ENCODE measurements around the gene FIBP.

FIBP gene

DNA sequence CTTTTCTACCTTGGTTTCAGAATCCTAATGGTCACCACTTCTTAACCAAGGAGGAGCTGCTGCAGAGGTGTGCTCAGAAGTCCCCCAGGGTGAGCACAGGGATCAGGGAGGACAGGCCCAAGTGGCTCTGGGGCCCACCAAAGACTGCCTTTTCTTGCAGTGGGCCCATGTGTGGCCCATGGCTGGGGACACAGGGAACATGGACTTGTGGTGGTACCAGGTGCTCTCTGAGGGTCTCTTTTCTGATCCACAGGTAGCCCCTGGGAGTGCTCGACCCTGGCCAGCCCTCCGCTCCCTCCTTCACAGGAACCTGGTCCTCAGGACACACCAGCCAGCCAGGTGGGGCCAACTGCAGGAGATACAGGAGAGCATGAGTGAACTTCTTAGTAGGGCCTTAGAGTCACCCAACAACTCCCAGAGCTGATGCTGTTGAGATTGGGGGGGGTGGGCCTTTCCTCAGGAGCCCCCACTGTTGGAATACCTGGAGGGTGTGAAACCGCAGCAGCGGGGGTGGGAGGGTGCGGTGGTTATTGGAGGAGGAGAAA, 26.0 kb downstream of the FIBP start:
- DNase-seq (ENCODE audit: low read depth), result no peak
- no peak overlapping the region for H3K4me3 ChIP-seq (ENCODE audit: low read depth, low read length)
- TF ChIP-seq, protein P1, sequence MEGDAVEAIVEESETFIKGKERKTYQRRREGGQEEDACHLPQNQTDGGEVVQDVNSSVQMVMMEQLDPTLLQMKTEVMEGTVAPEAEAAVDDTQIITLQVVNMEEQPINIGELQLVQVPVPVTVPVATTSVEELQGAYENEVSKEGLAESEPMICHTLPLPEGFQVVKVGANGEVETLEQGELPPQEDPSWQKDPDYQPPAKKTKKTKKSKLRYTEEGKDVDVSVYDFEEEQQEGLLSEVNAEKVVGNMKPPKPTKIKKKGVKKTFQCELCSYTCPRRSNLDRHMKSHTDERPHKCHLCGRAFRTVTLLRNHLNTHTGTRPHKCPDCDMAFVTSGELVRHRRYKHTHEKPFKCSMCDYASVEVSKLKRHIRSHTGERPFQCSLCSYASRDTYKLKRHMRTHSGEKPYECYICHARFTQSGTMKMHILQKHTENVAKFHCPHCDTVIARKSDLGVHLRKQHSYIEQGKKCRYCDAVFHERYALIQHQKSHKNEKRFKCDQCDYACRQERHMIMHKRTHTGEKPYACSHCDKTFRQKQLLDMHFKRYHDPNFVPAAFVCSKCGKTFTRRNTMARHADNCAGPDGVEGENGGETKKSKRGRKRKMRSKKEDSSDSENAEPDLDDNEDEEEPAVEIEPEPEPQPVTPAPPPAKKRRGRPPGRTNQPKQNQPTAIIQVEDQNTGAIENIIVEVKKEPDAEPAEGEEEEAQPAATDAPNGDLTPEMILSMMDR (IDR thresholded peaks at IDR 0.05; ENCODE audit: low read depth, low read length, missing control alignments), result no peak

DNA sequence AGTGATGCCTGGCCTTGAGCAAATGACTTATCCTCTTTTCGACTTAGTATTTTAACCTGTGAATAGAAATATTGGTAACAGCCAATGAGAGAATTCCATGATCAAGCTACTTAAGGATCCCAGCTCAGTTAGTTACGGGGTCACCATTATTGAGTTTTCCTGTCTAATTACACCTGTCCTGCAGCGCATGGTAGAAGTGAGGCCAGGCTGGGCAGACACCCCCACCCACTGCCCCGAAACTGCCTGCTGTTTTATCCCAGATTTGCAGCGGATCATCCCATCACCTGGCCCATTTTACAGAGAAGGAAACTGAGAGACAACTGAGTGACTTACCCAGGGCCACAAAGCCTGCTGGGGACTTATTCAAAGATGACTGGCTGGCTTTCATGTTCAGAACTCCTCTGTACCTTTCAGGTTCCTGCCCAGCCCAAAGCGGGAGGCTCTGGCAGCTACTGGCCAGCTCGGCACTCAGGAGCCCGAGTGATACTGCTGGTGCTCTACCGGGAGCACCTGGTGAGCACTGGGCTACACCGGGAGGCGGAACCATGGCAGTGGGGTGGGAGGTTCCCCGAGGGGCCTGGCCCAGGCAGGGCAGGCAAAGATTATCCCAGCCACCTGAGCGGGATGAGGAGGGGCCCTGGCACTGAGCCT, 26.6 kb downstream of the FIBP start:
- H3K4me3 ChIP-seq (ENCODE audit: low read depth, low read length), result peak overlapping the region; percentile 83
- no peak for DNase-seq (ENCODE audit: low read depth)
- TF ChIP-seq, protein P1 (IDR thresholded peaks at IDR 0.05; ENCODE audit: low read depth, low read length, missing control alignments), result no peak

DNA sequence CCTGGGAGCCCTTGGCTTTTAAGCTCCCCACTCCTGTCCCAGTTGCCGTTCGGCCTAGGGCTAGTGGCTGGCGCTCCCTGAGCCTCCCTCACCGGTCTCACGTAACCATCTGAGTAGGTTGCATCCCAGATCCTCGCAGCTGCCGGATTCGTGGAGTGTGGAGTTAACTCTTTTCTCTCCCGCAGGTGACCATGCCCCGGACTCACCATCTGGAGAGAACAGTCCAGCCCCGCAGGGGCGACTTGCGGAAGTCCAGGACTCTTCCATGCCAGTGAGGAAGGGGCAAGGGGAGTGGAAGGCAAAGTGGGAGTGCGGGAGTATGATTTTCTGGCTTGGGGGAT, 27.1 kb downstream of the FIBP start:
- TF ChIP-seq, protein P1 (IDR thresholded peaks at IDR 0.05; ENCODE audit: low read depth, low read length, missing control alignments), result no peak
- DNase-seq (ENCODE audit: low read depth), result no peak
- H3K4me3 ChIP-seq (ENCODE audit: low read depth, low read length), result peak overlapping the region; percentile 83

DNA sequence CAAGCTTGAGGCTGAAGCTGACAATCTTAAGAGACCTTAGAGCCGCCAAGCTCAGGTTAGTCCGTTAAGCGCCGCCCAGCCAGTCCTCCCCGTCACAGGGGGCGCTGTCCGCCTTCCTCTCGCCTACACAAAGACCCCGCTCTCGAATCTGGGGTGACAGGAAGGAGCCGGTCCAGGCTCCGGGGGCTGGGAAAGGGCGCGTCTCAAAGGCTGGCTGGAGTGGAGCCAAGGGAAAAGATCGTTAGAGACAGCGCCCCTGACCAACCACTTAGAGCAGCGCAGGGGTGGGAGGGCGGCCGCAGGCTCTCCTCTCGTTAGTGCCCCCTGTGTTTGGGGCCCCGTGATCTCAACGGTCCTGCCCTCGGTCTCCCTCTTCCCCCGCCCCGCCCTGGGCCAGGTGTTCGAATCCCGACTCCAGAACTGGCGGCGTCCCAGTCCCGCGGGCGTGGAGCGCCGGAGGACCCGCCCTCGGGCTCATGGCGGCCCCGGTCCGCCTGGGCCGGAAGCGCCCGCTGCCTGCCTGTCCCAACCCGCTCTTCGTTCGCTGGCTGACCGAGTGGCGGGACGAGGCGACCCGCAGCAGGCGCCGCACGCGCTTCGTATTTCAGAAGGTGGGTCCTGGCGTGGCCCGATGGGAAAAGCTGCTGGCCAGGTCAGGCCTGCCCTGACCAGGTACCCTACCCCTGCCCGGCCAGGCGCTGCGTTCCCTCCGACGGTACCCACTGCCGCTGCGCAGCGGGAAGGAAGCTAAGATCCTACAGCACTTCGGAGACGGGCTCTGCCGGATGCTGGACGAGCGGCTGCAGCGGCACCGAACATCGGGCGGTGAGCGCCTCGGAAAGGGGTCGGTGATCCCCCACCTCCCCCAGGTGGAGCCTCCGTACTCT, 27.8 kb downstream of the FIBP start, which contains the start of gene MUS81:
Gene MUS81, plus strand, starts transcription at position 156 of the 887 bp plus-strand sequence. Its CDS starts 321 bp downstream, at position 477.
- TF ChIP-seq, protein P1 (IDR thresholded peaks at IDR 0.05; ENCODE audit: low read depth, low read length, missing control alignments), result peak; percentile 85
- peak; percentile 91 for DNase-seq (ENCODE audit: low read depth)
- peak within 1 kb of the TSS; percentile 83 for H3K4me3 ChIP-seq (ENCODE audit: low read depth, low read length)

DNA sequence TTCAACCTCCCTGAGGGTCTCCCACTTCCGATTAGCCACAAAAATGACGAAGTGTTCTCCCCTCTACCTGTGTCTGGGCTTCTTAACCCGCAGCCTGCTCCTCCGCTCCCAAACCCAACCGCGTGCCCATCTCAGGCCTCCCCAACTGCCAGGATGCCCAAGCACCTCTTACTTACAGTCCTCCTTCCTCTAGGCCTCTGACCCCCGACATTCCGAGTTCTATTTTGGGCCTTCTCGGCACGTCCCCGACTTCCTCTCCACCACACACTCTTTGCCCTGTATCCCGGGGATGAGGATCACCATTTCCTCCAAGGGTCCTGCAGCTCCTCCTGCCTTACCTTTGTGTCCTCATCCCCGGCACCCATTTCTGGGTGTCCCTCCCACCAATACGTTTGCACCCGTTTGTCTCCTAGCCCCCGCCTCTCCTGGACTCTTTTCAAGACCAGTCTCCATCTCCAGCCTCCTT, 28.4 kb downstream of the FIBP start:
- no peak for DNase-seq (ENCODE audit: low read depth)
- TF ChIP-seq, protein P1 (IDR thresholded peaks at IDR 0.05; ENCODE audit: low read depth, low read length, missing control alignments), result no peak
- H3K4me3 ChIP-seq (ENCODE audit: low read depth, low read length), result peak overlapping the region; percentile 83

DNA sequence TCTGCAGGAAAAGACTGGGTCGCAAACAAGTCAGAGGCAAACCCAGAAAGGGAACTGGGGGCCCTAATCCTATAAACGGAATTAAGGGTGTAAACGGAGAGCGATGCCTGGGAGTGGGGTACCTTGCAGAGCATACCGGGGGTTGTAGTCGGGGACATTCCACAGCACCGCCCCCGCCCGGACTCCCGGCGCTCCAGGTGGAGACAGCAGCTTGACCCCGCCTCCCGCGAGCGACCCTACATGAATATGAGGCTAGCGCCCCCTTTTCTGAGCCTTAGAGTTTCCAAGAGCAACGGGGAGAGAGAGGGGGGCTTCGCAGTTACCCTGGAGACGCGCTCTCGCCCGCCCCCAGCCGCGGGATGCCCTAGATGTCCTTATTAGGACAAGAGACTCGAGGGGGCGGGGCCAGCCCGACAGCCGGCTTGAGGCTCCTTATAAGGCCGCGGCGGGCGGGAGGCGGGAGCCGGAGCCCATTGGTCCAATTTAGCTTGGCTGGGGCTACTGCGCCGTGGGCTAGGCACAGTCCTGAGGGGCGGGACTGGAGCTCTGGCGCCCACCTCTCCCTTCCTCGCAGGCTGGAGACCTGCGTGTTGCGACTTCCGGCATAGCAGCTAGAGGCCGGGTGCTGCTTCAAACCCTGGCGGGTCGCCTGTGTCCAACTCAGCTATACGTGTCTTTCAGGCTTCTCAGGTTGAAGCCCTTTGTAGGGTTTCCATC, 29.0 kb downstream of the FIBP start:
- TF ChIP-seq, protein P1 (IDR thresholded peaks at IDR 0.05; ENCODE audit: low read depth, low read length, missing control alignments), result no peak
- DNase-seq (ENCODE audit: low read depth), result peak; percentile 95
- H3K4me3 ChIP-seq (ENCODE audit: low read depth, low read length), result peak overlapping the region; percentile 83
